HS-27A (cell line): ENCODE measurements around the gene SERPINB1.

Source experiments
- DNase-seq: peaks from one replicate; pipeline ENCODE4 v3.0.0-alpha.2; 2012; ENCODE audit warnings: low read depth, missing footprints

Gene SERPINB1

DNA sequence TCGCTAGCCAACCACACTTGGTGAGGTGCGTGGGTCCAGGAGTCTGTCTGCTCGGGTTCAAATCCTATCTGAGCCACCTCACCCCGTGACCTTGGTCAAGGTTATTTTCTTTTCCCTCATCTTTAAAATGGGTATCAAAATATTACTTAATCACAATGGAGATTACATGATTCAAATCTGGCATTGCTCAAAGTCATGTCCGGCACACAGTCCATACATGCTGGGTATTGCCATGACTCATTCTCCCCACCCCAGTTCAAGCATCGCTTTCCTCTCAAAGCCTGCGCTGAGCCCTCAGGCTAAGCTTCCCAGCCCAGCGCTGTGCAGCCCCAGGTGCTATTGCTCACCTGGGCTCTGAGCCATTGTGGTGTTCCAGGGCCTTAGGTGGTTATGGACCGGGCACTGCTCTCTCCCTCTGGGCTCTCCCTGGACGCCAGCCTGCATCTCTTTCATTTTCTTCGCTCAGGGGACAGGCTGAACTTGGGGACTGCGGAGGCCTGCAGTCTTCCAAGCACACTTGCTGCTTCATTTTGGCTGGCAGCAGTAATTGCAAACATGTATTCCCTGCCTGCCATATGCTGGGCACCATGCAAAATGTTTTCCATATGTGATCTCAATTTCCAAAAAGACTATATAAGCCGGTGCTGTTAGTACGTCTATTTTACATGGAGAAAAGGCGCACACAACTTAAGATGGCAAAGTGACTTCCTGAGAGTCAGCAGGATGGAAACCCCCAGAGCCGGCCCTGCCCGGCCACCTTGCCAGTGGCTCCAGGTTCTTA lies 49.1 kb downstream of the SERPINB1 start:
- DNase-seq = no peak

DNA sequence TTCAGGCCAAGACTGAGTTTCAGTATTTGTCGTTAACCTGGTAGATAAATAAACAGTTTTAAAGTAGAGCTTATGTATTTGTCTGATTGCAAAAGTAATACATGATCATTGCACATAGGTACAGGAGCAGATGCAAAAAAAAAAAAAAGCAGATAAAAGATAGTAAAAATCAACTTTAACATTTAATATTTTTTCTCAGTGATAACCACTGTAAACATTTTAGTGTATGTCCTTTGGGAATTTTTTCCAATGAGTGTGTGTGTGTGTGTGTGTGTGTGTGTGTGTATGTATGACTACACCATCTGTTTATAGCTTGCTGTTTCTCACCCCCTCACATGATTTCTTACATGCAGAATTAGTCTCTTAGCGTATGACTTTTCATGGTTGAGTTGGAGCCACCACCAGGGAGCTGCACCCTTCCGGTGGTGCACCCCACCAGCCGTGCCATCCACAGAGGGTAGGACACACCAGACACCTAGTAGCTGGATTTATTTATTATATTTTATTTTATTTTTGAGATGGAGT lies 50.2 kb downstream of the SERPINB1 start:
- no peak for DNase-seq

DNA sequence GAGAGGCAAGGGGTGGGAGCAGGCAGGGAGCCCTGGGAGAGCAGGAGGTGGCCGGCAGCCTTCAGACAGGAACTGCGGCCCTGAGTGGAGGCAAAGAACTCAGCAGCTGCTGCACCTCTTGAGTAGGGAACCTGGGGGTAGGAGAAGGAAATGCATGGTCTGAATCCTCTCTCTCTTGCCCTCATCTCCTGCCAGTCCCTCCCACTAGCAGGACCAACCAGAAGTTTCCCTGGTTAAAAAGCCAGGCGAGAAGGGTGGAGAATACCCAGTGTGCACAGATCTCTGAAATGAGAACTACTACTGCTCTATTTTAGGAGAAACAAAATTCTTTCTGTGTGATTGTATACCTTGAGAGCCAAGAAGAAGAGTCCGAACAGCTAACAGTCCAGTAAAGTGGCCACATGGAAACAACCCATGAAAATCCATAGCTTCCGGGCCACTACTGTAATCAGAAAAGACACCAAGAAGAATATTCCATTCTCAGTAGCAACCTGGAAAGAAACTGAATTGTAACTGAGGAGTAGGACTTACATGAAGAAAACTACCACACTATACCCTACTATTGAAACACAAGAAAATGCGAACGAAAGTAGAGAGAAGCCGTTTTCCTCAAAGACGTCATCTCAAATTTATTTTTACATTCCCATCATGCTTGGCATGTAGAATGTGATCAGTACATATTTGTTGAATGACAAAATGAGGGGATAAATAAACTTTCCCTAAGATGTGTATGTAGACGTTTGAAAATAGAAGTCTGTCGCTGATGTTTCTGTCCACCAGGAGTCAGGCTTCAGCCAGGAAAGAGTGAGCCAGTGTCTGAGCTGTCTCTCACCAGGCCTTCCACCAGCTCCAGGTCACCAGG lies 50.8 kb downstream of the SERPINB1 start:
- DNase-seq = peak; percentile 56

DNA sequence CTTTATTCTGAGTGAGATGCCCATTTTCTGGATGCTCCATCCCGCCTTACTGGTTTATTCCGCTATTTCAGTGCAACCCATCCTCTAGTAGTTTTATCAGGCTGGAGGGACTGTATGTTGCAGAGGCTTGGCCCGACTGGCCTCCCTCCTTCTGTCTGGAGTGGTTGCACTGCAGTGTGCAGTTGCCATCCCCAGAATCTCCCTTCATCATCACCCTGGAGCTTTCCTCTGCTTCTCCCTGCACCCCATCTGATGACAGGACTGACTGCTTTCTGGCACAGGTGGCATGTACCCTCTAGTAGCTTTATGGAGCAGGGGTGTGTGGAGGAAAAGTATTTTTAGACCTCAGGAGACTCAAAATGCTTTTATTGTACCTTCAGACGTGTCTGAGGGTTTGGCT lies 55.4 kb downstream of the SERPINB1 start:
- no peak for DNase-seq

DNA sequence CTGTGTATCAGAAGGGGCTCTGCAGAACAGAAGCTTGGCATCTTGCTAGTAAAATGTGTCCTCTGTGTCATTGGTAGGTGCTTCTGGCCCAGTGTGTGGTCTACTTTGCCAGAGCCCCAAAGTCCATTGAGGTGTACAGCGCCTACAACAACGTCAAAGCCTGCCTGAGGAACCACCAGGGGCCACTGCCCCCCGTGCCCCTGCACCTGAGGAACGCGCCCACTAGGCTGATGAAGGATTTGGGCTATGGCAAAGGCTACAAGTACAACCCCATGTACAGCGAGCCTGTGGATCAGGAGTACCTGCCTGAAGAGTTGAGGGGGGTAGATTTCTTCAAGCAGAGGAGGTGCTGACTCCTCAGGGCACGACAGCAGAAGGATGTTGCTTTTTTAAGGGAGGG lies 56.7 kb downstream of the SERPINB1 start:
- DNase-seq = no peak

DNA sequence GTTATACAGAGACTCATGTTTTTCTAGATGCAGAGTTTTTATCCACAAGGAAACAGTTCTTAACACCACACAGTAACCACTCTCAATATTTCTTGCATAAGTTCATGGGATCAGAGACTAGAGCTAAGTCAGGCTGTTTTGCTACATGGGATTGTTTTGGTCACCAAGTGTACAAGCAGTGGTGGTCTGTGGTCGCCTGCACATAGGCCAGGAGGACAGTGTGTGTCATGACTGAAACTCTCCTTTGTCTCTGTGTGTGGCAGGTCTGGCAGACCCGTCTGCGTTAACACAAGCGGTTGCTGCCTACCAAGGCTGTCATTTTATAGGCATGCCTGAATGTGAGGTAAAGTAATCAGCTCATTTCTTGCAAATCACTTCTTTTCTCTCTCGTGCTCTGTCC lies 57.6 kb downstream of the SERPINB1 start:
- DNase-seq = no peak

DNA sequence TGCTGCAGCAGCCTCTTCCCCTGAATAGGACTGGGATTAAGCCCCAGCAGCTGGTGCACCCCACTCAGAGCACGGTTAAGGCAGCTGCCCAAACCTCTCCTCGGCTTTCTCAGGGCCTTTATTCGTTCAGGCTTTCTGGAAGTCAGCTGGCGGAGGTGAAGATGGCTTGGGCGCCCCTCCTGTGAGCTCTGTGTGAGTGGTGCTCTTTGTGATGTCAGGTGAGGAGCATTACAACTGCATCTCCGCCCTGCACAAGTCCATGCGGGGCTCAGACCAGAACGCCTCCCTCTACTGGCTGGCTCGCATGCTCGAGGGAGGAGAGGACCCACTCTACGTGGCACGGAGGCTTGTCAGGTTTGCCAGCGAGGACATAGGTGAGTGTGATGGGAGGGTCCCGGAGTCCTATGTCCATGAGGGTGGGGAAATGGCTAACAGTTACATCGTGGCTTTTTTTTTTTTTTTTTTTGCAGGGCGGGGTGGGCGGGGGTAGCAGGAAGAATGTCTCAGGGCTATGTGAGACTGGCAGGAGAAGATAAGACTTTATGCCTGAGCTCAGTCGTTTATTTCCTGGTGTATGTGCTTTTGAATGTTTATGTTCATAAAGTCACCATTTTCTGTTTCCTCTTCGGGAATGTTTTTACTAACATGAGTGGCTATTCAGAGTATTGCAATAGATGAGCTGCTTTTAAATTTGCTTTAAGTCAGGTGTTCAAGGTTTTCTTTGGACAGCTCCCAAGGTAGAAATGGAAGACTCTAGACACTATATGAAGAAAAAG lies 58.3 kb downstream of the SERPINB1 start:
- no peak for DNase-seq

DNA sequence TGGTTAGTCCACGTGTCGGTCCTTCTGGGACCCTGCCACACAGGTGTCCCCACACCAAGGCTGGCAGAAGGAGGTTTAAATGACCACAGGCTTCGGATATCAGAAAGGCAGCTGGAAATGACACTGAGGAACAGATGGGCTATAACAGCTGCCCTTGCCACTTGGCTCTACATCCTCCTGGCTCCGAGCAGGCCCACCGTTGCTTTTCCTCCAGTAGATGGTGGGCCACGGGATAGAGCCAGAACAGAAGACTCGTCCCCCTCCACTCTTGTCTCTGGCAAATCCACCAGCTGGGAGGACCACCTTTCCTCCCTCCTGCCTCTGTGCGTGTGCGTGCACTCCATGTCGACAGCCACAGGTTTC lies 58.9 kb downstream of the SERPINB1 start:
- DNase-seq = no peak

DNA sequence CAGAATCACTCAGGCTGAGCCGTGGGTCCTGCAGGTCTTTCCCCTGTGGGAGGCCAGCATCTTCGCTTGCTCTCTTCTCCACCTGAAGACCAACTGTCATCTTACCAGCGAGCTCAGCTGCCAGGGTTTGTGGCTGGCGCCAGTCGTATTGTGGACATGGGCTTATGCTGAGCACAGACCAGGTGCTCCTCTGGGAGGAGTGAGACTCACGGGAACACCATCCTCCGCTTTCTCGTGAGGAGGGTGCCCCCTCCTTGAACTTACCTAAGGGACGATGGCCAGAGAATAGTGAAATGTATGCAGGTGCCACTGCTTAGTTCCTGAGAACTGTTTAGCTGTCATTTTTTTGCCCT lies 59.3 kb downstream of the SERPINB1 start:
- no peak for DNase-seq
